ENCODE measurements around the gene SMNDC1. TPM values are rescaled to one million over a fixed set of nuclear protein-coding genes. Genes with fewer than 3 reads are reported as not detected.
"Not testable (repeated sequence)": the region's sequence is repeated elsewhere in the genome, so short reads cannot be mapped to it uniquely, and the experiment has no call there.

The SMNDC1 gene
- total RNA-seq, 1 donor from 2014 or later = 35.6 TPM

DNA sequence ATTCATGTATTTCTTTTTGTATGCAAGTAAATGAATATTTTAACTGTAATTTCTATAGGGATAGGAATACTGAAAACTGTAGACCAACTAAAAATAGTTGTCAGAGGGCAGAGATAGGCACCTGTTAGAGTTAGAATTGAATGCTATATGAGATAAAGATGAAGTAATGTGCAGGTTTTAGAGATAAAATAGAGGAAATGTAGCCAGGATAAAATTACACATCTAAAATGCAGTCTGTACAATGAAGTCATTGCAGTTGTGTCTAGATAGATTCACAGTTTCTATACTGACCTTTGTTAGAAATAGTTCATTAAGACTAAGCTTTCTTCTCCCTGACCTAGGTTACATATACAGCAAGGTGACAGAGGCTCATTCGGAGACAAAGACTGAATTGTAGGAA is 46.2 kb downstream of the SMNDC1 start:
- H3K9me3 Mint-ChIP-seq = peaks cover 3% of the 10 kb centered on the region
- no peak for DNase-seq
- H3K4me3 Mint-ChIP-seq = no peak overlapping the region
- intact Hi-C loops (cut with micrococcal nuclease) = no loop called here
- H3K27me3 Mint-ChIP-seq = no peaks in the 10 kb centered on the region
- peaks cover 11% of the 10 kb centered on the region for H3K36me3 Mint-ChIP-seq (ENCODE audit: low read depth)
- POLR2A ChIA-PET = interaction anchor here (0.6 kb wide), 1 partner anchor 251 kb away, joined by 5 read pairs; no protein-coding TSS in a partner anchor
- no peak for ATAC-seq (ENCODE audit: low read depth)
- no peaks in the 10 kb centered on the region for H3K4me1 Mint-ChIP-seq
- TF ChIP-seq, protein P1, sequence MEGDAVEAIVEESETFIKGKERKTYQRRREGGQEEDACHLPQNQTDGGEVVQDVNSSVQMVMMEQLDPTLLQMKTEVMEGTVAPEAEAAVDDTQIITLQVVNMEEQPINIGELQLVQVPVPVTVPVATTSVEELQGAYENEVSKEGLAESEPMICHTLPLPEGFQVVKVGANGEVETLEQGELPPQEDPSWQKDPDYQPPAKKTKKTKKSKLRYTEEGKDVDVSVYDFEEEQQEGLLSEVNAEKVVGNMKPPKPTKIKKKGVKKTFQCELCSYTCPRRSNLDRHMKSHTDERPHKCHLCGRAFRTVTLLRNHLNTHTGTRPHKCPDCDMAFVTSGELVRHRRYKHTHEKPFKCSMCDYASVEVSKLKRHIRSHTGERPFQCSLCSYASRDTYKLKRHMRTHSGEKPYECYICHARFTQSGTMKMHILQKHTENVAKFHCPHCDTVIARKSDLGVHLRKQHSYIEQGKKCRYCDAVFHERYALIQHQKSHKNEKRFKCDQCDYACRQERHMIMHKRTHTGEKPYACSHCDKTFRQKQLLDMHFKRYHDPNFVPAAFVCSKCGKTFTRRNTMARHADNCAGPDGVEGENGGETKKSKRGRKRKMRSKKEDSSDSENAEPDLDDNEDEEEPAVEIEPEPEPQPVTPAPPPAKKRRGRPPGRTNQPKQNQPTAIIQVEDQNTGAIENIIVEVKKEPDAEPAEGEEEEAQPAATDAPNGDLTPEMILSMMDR (IDR thresholded peaks at IDR 0.05) = no peak
- CTCF ChIA-PET = no interaction called here
- no peak overlapping the region for H3K27ac Mint-ChIP-seq

DNA sequence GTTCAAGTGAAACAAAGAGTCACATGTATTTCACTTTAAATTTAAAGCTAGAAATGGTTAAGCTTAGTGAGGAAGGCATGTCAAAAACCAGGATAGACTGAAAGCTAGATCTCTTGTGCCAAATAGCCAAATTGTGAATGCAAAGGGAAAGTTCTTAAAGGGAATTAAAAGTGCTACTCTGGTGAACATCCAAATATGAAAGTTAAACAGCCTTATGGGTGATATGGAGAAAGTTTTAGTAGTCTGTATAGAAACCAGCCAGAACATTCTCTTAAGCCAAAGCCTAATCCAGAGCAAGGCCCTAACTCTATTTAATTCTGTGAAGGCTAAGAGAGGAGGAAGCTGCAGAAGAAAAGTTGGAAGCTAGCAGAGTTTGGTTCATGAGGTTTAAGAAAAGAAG is 50.3 kb downstream of the SMNDC1 start:
- POLR2A ChIA-PET = no interaction called here

DNA sequence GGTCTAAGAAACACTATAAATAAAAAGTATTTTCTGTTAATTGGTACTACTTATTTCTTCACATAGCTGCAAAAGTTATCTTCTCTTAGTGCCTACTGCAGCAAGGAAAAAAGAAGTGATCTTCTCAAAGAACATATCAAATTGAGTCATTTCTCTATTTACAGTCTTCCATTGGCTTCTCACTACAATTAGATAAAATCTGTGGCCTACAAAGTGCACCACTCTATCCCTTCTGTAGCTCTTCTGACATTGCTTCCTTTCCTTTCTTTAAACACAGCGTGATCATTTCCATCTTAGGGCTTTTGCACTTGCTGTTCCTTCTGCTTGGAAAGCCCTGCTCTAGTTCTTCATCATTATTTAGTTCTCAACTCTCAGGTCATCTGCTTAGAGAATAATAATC is 52.6 kb downstream of the SMNDC1 start:
- DNase-seq = no peak
- CTCF ChIA-PET = no interaction called here
- intact Hi-C loops (cut with micrococcal nuclease) = no loop called here
- no peaks in the 10 kb centered on the region for H3K27me3 Mint-ChIP-seq
- H3K36me3 Mint-ChIP-seq (ENCODE audit: low read depth) = peaks cover 17% of the 10 kb centered on the region
- ATAC-seq (ENCODE audit: low read depth) = no peak
- TF ChIP-seq, protein P1 (IDR thresholded peaks at IDR 0.05) = no peak
- no peak overlapping the region for H3K27ac Mint-ChIP-seq
- peaks cover 3% of the 10 kb centered on the region for H3K9me3 Mint-ChIP-seq
- H3K4me1 Mint-ChIP-seq = no peaks in the 10 kb centered on the region
- no peak overlapping the region for H3K4me3 Mint-ChIP-seq
- POLR2A ChIA-PET = no interaction called here

More for the DNA sequence above, 50.3 kb downstream of the SMNDC1 start:
- TF ChIP-seq, protein P1 (IDR thresholded peaks at IDR 0.05) = no peak
- ATAC-seq (ENCODE audit: low read depth) (no peak), DNase-seq (no peak)
- no peaks in the 10 kb centered on the region for H3K4me1 Mint-ChIP-seq
- H3K27ac Mint-ChIP-seq = no peak overlapping the region
- H3K4me3 Mint-ChIP-seq = no peak overlapping the region
- H3K9me3 Mint-ChIP-seq = peaks cover 3% of the 10 kb centered on the region
- no peaks in the 10 kb centered on the region for H3K27me3 Mint-ChIP-seq
- CTCF ChIA-PET = interaction anchor here (1.0 kb wide), 1 partner anchor 15 kb away, joined by 3 read pairs; no protein-coding TSS in a partner anchor
- intact Hi-C loops (cut with micrococcal nuclease) = no loop called here
- H3K36me3 Mint-ChIP-seq (ENCODE audit: low read depth) = peaks cover 15% of the 10 kb centered on the region

DNA sequence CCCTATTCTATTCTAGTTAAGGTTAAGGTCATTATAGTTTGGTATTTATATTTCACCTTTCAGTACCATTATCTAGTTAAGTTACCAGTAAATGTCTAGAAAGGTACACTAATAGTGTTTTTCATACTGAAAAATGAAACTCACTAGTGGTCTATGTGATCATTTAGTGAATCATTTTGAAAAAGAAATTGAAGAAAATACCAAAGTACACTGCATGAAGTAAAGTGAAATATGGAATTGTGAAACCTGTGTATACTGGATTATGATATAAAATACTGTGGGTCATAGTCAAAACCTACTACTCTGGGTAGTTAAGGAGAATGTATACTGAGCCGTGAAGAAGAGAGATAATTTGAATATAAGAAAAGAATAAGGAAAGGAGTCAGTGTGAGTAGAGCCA is 53.3 kb downstream of the SMNDC1 start:
- H3K27me3 Mint-ChIP-seq; ATAC-seq (ENCODE audit: low read depth); CTCF ChIA-PET; H3K9me3 Mint-ChIP-seq; H3K4me1 Mint-ChIP-seq; H3K27ac Mint-ChIP-seq; DNase-seq; H3K4me3 Mint-ChIP-seq: not testable (repeated sequence)
- intact Hi-C loops (cut with micrococcal nuclease) = loop anchor here (2.0 kb wide), 1 partner anchor 17 kb away; no protein-coding TSS in a partner anchor
- POLR2A ChIA-PET = interaction anchor here (0.6 to 0.7 kb wide), 2 partner anchors 17 to 18 kb away, joined by 3 to 4 read pairs; no protein-coding TSS in a partner anchor
- peaks cover 18% of the 10 kb centered on the region for H3K36me3 Mint-ChIP-seq (ENCODE audit: low read depth)

DNA sequence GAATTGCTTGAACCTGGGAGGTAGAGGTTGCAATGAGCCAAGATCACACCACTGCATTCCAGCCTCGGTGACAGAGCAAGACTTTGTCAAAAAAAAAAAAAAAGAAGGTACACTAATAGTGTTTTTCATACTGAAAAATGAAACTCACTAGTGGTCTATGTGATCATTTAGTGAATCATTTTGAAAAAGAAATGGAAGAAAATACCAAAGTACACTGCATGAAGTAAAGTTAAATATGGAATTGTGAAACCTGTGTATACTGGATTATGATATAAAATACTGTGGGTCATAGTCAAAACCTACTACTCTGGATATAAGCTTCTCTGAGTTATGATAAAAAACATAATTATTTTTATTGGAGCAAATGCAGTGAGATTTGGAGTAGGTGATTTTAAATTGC is 55.2 kb downstream of the SMNDC1 start:
- CTCF ChIA-PET = not testable (repeated sequence)

DNA sequence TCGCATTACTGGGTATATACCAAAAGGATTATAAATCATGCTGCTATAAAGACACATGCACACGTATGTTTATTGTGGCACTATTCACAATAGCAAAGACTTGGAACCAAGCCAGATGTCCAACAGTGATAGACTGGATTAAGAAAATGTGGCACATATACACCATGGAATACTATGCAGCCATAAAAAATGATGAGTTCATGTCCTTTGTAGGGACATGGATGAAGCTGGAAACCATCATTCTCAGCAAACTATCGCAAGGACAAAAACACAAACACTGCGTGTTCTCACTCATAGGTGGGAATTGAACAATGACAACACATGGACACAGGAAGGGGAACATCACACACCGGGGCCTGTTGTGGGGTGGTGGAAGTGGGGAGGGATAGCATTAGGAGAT is 56.9 kb downstream of the SMNDC1 start:
- POLR2A ChIA-PET; CTCF ChIA-PET; H3K9me3 Mint-ChIP-seq; DNase-seq; intact Hi-C loops (cut with micrococcal nuclease); H3K4me1 Mint-ChIP-seq; ATAC-seq (ENCODE audit: low read depth); H3K27ac Mint-ChIP-seq; H3K27me3 Mint-ChIP-seq; H3K4me3 Mint-ChIP-seq: not testable (repeated sequence)
- H3K36me3 Mint-ChIP-seq (ENCODE audit: low read depth) = peaks cover 22% of the 10 kb centered on the region

More for the DNA sequence above, 55.2 kb downstream of the SMNDC1 start:
- ATAC-seq (ENCODE audit: low read depth); DNase-seq; H3K9me3 Mint-ChIP-seq; H3K4me1 Mint-ChIP-seq; POLR2A ChIA-PET; H3K4me3 Mint-ChIP-seq; H3K27me3 Mint-ChIP-seq; intact Hi-C loops (cut with micrococcal nuclease); H3K27ac Mint-ChIP-seq: not testable (repeated sequence)
- peaks cover 25% of the 10 kb centered on the region for H3K36me3 Mint-ChIP-seq (ENCODE audit: low read depth)

DNA sequence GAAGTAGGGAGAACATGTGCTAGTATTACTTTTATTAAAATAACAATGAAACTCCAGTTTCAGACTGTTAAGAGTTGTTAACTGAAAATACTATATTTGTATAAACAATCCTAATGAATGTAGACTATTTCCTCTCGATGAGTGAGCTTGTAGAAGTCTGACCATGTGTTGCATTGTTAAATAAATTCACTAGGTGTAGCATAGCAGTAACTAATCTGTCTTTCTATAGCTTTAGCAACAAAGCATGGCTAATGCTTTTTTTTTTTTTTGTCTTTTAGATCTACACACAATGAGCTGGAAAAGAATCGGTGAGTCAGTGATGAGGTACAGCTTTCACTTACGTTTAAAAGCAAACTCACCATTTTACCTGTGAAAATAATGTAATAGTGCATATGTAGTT is 60.2 kb downstream of the SMNDC1 start:
- ATAC-seq (ENCODE audit: low read depth) (no peak), DNase-seq (no peak)
- Mint-ChIP-seq H3K4me3 (no peak overlapping the region), H3K27ac (no peak overlapping the region), H3K27me3 (no peaks in the 10 kb centered on the region), H3K9me3 (no peaks in the 10 kb centered on the region), H3K36me3 (ENCODE audit: low read depth) (peaks cover 18% of the 10 kb centered on the region), H3K4me1 (peaks cover 10% of the 10 kb centered on the region)
- TF ChIP-seq, protein P1 (IDR thresholded peaks at IDR 0.05) = no peak
- intact Hi-C loops (cut with micrococcal nuclease) = no loop called here
- CTCF ChIA-PET = no interaction called here
- POLR2A ChIA-PET = interaction anchor here (0.6 kb wide), 1 partner anchor 28 kb away, joined by 4 read pairs; no protein-coding TSS in a partner anchor
